Measurements from ENCODE around the gene FAM171A2. TPM values are rescaled to one million over a fixed set of nuclear protein-coding genes. Genes with fewer than 3 reads are reported as not detected.
A peak's percentile ranks its signal among the peaks of the same experiment; 100 is the strongest.

The FAM171A2 gene
- total and polyA plus RNA-seq, 2 donors (not counting 1 experiment from before 2014, with no cell fraction given): 0.18 to 0.69 TPM

DNA sequence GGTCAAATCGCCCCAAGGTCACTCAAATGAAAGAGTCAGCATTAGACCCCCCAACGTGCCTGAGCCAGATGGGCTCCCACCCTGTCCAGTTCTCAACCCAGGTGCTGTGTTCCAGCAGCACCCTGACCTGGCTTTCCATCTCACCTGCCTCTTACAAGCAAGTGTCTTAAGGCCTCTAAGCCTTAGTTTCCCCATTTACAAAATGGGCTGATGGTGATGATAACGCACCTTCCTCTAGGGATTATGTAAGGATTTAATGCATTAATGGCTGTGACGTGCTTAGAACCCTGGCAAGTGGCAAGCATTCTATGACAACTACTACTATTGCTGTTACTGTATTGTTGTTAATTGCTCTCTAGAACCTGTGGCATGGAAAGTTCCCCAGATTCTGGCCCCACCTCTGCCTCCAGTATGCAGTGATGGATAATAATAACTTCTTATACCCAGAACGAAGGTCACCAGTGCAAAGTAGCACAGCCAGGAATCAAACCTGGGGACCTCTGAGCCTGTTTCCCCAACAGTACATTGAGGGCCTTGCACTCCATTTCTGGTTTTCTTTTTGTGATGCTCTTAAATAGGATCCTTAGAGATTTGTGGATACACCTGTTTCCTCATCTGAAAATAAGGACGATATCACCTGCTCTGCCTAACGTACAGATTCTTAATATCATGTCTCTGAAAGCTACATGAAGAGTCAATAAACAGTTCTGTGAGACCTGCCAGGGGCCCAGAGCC is 35.8 kb downstream of the FAM171A2 start:
- intact Hi-C loops (cut with micrococcal nuclease): no loop called here
- H3K4me2 ChIP-seq (replicated peaks; ENCODE audit: low read depth, low read length, poor library complexity, severe bottlenecking): no peak overlapping the region
- CTCF ChIA-PET: interaction anchor here (1.0 to 3.2 kb wide), 8 partner anchors 17 to 124 kb away, joined by 3 to 17 read pairs (median 8); partner anchors contain the start of gene GRN

More for the DNA sequence above, 35.8 kb downstream of the FAM171A2 start:
- Histone ChIP-seq H2AFZ (ENCODE audit: insufficient read depth, low read depth, low read length, poor library complexity, severe bottlenecking) (no peak overlapping the region), H3K27me3 (replicated peaks in 1 of 4; ENCODE audit: control extremely low read depth in 1 of 4, control insufficient read depth in 3 of 4, insufficient read depth in 4 of 4, low read length in 3 of 4) (no peaks in the 10 kb centered on the region), H3K9me3 (ENCODE audit: control extremely low read depth in 1 of 3, control insufficient read depth in 2 of 3, insufficient read depth in 1 of 3, low read length in 2 of 3) (no peaks in the 10 kb centered on the region), H3K27ac (ENCODE audit: low read length in 2 of 2) (no peak overlapping the region), H3K4me3 (ENCODE audit: control extremely low read depth in 1 of 5, extremely low read depth in 1 of 5, insufficient read depth in 1 of 5, low read depth in 2 of 5, low read length in 4 of 5) (no peak overlapping the region), H3K4me1 (ENCODE audit: control insufficient read depth in 2 of 2, insufficient read depth in 2 of 2, low read length in 2 of 2) (peaks cover 9 to 39% of the 10 kb centered on the region in 2 donors), H3K36me3 (replicated peaks in 1 of 2; ENCODE audit: control extremely low read depth in 1 of 2, control insufficient read depth in 1 of 2, extremely low read depth in 1 of 2, insufficient read depth in 2 of 2, low read length in 1 of 2) (no peaks in the 10 kb centered on the region), H3K79me2 (ENCODE audit: control insufficient read depth, insufficient read depth, low read length) (peaks cover 9% of the 10 kb centered on the region), H4K20me1 (ENCODE audit: control insufficient read depth, insufficient read depth, low read length, poor library complexity, severe bottlenecking) (peaks cover 7% of the 10 kb centered on the region), H3K9ac (ENCODE audit: low read length) (no peak overlapping the region)
- Mint-ChIP-seq H3K4me1 (peaks cover 35% of the 10 kb centered on the region), H3K27me3 (no peaks in the 10 kb centered on the region), H3K4me3 (peak overlapping the region; percentile 49), H3K27ac (peak overlapping the region; percentile 32), H3K9me3 (ENCODE audit: insufficient read depth) (no peaks in the 10 kb centered on the region)
- ATAC-seq (ENCODE audit: low read depth) (no peak), DNase-seq (no peak)
- TF ChIP-seq EZH2 (IDR thresholded peaks at IDR 0.05; ENCODE audit: borderline replicate concordance, insufficient read depth, low read depth, low read length, poor library complexity, severe bottlenecking): no peak
- TF ChIP-seq, protein P1, sequence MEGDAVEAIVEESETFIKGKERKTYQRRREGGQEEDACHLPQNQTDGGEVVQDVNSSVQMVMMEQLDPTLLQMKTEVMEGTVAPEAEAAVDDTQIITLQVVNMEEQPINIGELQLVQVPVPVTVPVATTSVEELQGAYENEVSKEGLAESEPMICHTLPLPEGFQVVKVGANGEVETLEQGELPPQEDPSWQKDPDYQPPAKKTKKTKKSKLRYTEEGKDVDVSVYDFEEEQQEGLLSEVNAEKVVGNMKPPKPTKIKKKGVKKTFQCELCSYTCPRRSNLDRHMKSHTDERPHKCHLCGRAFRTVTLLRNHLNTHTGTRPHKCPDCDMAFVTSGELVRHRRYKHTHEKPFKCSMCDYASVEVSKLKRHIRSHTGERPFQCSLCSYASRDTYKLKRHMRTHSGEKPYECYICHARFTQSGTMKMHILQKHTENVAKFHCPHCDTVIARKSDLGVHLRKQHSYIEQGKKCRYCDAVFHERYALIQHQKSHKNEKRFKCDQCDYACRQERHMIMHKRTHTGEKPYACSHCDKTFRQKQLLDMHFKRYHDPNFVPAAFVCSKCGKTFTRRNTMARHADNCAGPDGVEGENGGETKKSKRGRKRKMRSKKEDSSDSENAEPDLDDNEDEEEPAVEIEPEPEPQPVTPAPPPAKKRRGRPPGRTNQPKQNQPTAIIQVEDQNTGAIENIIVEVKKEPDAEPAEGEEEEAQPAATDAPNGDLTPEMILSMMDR (IDR thresholded peaks at IDR 0.05): no peak
- POLR2A ChIA-PET: interaction anchor here (1.1 to 2.1 kb wide), 4 partner anchors 107 to 204 kb away, joined by 3 to 29 read pairs (median 6); partner anchors contain the start of genes HDAC5, TMUB2 and UBTF
- WGBS (ENCODE audit: insufficient coverage): 71% methylated on average over 7 of the region's 7 CpGs
